Fibroblast of lung (primary cell): ENCODE data around the gene LRRC53.

Source experiments
- EZH2 ChIP-seq: IDR thresholded peaks from 2 replicates; pipeline ENCODE4 v1.5.1; 2012; ENCODE audit warnings: low read length, control low read depth, mild to moderate bottlenecking; ENCODE audit errors: missing control alignments
- TF ChIP-seq, protein P1 (sequence below), 2 donors: IDR thresholded peaks in 1 of 2; conservative IDR thresholded peaks in 1 of 2; 1 replicate in 1 of 2; 2 replicates in 1 of 2; pipeline ENCODE4 v1.5.1; 2011 to 2012; ENCODE audit warnings: low read length in 2 of 2, control low read depth in 1 of 2, inconsistent platforms in 1 of 2, low read depth in 1 of 2, mild to moderate bottlenecking in 1 of 2

DNA sequence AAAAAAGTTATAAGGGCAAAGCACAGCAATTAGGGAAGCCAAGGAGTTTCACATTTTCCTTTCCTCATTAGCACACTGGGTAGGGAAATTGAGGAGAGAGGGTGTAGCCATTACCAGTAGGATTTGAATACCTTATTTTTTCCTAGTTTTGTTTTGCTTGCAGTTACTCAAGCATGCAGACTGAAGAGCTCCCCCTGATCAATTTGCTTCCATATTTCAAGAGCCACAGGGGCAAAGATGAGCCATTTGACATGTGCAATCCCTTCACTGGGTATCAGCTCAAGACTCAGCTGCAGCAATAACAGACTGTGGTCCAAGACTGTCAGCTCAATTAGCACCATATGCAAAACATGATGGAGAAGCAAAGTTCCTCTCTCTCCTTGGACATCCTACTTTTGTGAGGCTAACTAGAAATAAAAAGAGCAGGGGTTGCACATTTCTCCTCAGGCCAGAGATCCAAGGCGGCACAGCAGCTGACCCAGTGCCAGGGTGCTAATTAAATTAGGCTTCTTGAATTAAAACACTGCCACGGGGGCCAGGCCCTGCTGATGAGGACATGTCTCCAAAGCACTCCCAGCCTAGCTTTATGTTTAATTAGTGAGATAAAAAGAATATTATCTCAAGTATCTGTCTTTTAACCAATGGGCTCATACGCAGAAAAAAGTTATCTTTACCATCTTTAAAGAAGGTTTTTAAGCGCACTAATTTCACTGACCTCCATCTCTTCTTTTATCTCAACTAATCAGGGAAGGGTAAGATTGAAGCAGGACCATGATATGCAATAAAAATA is 36.7 kb upstream of the LRRC53 start:
- TF ChIP-seq, protein P1, sequence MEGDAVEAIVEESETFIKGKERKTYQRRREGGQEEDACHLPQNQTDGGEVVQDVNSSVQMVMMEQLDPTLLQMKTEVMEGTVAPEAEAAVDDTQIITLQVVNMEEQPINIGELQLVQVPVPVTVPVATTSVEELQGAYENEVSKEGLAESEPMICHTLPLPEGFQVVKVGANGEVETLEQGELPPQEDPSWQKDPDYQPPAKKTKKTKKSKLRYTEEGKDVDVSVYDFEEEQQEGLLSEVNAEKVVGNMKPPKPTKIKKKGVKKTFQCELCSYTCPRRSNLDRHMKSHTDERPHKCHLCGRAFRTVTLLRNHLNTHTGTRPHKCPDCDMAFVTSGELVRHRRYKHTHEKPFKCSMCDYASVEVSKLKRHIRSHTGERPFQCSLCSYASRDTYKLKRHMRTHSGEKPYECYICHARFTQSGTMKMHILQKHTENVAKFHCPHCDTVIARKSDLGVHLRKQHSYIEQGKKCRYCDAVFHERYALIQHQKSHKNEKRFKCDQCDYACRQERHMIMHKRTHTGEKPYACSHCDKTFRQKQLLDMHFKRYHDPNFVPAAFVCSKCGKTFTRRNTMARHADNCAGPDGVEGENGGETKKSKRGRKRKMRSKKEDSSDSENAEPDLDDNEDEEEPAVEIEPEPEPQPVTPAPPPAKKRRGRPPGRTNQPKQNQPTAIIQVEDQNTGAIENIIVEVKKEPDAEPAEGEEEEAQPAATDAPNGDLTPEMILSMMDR (conservative IDR thresholded peaks at IDR 0.05 in 1 of 2, IDR thresholded peaks at IDR 0.05 in 1 of 2; ENCODE audit: low read depth in 1 of 2, low read length in 2 of 2) = no peak
- no peak for TF ChIP-seq EZH2
